Stimulated activated CD8-positive, alpha-beta memory T cell treated with anti-CD3 and anti-CD28 coated beads, Interleukin-12 subunit alpha, Interleukin-12 subunit beta, amount 100 ng/mL, for 4 hours (primary cell): ENCODE results near the gene LRRC3.

Experiments used
- DNase-seq: peaks from one replicate; pipeline ENCODE4 v3.0.0-alpha.2; 2020; ENCODE audit warnings: low read depth

LRRC3 gene

GRCh38 chr21:44456915-44457736 is 1.8 kb downstream of the LRRC3 start:
- no peak for DNase-seq

GRCh38 chr21:44458971-44459711 is 3.8 kb downstream of the LRRC3 start:
- DNase-seq: no peak

DNA sequence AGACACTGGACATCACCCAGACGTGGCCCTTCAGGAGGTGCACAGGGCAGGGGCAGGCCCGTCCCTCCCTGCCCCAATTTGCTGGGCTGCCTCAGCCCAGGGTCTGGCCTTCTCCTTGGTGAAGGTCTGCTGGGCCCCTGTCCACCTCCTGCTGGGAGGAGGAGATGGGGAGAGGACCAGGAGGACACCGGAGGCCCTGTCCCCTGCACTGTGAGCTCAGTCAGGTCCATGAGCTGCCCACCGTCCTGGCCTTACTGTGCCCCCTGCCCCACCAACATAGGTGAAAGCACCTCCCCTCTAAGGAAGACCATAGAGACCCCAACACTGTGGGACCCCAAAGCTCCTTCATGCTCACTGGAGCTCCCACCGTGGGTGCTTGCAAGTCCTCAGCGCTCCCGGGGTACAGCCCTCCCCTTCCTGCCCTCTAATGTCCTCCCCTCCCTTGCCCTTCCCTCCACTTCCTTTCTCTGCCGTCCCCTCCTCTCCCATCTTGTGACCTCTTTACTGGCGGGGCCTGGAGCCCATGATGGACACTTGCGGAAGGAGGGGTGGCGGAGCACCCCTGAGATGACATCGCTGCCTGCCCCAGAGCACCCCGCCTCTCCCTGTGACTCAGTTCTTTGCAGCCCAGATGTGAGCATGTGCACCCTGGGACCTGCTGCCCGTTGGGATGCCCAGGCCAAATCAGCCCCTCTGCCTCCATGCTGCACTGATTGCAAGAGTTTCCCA is 4.6 kb downstream of the LRRC3 start:
- no peak for DNase-seq

DNA sequence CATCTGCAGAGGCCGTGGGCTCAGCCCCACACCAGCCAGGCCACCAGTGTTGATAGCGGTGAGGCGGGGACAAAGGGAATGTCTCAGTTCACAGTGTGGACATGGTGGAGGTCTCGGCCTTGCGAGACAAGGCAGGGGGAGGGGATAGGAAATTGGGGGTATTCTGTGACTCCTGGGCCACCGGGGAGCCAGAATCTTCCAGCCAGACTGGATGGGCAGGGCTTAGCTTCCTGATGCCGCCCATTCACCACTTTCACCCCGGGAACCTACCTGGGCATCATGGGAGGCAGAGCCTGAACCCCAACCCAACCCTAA is 5.1 kb downstream of the LRRC3 start:
- DNase-seq: no peak

DNA sequence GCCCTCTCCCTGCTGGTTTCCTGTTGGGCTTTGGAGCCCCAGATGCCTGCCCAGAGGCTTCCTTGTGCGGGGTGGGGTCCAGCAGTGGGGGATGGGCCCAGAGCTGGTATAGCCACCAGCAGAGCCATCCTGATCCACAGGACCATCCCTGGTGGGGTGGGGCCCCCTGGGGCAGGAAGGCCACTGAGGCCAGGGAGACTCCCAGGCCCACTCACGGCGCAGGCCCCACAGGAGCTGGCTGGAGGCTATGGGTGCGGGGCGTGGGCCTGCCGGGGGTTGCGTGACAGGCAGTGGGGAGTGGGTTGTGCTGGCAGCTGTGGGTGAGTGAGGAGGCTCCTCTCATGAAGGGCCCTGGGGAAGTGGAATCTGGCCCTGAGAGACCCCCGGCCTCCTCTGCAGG is 5.7 kb downstream of the LRRC3 start:
- DNase-seq: no peak

DNA sequence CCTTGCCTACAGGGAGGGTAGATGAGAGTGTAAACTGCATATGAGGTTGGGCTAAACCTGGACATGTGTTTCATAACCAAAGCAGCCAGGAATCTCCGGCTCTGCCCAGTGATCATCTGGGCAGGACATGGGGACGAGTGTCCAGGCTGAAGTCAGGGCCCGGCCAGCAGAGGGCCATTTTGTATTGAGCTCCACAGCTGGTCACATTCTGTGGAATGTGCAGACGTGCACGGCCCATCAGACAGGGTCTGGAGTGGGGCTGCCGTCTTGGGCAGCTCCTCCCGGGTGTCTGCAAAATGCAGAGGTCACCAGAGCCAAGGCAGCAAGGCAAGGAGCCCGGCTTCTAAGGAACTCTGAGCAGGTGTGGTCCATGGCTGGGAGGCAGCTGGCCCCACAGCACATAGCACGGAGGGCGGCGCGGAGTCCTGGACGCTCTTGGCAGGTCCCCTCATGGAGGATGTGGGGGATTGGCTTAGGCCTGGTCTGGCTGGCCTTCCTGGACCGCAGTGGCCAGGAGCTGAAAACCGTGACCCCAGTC is 6.2 kb downstream of the LRRC3 start:
- DNase-seq: no peak

GRCh38 chr21:44462086-44462833 is 7.0 kb downstream of the LRRC3 start:
- DNase-seq: no peak

GRCh38 chr21:44462834-44463200 is 7.5 kb downstream of the LRRC3 start:
- no peak for DNase-seq

DNA sequence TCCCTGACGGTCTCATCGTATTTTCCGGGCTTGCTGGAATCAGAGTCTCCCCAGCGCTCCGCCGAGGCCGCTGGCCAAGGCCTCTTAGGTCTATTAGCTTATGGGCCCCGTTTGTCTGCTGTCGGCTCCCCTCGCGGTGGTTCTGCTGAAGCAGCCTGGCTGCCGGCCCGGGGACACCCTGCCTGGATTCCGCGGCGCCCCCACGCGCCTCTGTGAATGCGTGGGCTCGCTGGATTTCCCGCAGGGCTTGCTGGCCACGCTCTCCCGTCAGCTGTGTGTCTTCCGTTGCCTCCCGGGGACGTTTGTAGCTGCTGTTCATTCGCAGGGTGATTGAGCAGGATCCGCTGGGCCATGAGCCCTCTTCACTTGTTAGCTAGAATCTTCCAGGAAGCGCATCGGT is 8.4 kb downstream of the LRRC3 start:
- DNase-seq: no peak

DNA sequence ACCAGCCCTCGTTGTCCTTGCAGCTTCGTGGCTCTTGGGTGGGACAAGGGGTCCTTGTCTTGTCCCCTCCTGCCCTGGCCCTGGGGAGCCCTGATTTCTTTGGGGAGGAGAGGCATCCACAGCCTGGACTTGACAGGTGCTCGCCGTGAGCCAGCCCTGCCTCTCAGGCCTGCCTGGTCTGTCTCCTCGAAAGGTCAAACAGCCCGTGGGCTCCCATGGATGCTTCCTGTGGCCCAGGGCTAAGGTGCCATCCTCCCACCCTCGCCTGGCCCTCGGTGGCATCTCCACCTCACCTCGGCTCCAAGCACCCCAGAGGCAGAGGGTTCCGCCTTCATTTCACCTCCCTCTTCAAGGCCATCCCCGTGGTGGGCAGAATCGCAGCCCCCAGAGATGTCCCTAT is 9.0 kb downstream of the LRRC3 start:
- no peak for DNase-seq

DNA sequence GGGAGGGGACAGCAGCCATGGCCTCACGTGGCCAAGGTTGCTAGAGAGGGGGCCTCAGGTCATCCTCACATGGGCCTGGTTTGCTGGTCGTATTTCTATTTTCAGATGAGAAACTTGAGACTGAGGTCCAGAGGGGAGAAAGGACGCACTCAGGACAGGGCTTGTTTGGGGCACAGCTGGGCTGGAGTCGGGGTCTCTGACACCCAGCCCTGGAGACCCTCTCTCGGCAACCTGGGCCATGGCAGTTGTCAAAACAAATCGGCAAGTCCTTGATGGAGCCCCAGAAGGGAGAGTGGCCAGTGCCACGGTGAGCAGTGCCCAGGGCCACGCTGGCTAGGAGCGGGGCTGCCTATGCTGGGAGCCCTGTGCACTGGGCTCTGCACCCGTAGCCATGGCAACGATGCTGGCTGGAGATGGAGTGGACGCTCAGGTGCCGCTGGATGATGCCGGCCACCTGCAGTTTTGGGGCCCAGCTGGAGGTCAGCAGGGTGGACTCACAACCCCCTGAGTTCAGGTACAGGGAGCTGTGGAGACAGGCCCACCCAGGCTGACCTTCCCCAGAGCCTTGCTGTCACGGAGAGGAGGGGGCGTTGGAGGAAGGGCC is 11.1 kb downstream of the LRRC3 start:
- DNase-seq: no peak

- DNase-seq: no peak
Measured at GRCh38 chr21:44466996-44467858, 11.9 kb downstream of the LRRC3 start.

- no peak for DNase-seq
Measured at GRCh38 chr21:44467859-44468195, 12.5 kb downstream of the LRRC3 start.

GRCh38 chr21:44471341-44471740 is 16.0 kb downstream of the LRRC3 start:
- DNase-seq: no peak

GRCh38 chr21:44471996-44472395 is 16.7 kb downstream of the LRRC3 start:
- no peak for DNase-seq

DNA sequence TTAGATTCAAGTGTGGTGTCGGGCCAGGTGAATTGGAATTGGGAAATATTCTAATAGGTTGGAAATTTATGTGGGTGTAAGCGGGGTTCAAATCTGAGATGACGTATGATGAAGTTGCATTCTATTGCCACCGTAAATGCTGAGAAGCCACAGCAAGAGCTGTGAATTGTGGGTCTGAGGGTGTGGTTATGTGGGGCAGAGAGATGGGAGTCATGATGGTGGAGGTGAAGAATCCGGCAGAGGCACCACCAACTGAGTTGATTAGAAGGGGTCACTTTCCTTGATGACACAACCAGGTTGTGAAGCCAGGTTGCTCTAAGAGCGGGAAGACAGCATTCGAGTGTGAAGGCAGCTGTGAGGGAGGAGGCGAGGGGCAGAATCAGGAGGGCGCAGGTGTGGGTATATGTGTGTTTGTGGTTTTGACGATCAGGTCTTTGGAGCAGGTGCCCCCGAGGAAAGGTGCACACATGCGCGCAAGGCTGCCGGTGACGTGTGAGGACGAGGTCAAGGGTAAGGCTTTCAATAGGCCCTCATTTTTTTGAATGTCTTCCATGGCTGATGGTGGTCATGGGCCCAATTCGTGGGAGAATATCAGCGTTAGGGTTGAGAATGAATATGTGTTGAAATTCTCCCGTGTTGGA is 18.7 kb downstream of the LRRC3 start:
- DNase-seq: no peak

GRCh38 chr21:44475266-44475845 is 20.0 kb downstream of the LRRC3 start:
- DNase-seq: no peak

DNA sequence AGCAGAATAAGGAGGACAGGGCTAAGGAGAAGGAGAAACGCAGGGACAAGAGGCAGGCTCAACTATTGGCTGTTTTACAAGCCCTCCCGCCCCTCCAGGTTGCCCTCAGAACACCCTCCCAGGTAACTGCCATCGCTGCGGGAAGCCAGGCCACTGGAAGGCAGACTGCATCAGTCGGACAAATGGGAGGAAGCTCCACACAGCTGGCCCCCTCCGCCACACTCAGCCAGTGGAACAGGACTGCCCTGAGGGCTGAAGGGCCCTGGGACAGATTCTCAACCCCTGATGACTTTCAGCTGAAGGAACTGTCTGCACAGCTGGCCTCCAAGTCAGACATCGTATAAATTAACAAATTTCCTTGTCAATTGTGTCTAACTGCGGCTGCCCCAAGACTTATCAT is 21.8 kb downstream of the LRRC3 start:
- DNase-seq: no peak

DNA sequence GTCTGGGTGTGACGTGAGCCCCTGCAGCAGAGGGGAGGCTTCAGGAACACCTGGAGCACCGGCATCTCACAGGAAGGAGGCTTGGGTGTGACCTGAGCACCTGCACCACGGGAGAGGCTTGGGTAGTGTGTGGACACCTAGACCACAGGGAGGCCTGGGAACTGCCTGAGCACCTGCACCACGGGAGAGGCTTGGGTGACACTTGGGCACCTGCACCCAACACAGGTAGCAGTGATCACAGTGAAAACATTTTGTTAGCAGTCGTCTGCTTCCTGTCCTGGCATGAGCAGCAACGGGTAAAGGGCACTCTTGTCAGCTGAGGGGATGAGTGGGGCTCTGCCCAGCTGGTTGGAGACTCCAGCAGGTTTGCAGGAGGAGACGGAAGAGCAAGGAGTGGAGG is 22.4 kb downstream of the LRRC3 start:
- no peak for DNase-seq
